Endothelial cell of coronary artery (primary cell): ENCODE data around the gene CCZ1. TPM values are rescaled to one million over a fixed set of nuclear protein-coding genes. Genes with fewer than 3 reads are reported as not detected.

Experiments used
- total RNA-seq: library from RNA; depleted of rRNA; stranded (reverse); fragments of >200 nt; gene quantifications from 2 replicates; pipeline ENCODE4 v1.2.3, GENCODE V29; 2014

The CCZ1 gene
- 37.9 and 54.8 TPM in 2 replicates for total RNA-seq

GRCh38 chr7:5898480-5899224 lies at the start of gene CCZ1:
Gene CCZ1 (plus strand): TSS chr7:5898733. CDS start chr7:5898800, 67 bp downstream.

DNA sequence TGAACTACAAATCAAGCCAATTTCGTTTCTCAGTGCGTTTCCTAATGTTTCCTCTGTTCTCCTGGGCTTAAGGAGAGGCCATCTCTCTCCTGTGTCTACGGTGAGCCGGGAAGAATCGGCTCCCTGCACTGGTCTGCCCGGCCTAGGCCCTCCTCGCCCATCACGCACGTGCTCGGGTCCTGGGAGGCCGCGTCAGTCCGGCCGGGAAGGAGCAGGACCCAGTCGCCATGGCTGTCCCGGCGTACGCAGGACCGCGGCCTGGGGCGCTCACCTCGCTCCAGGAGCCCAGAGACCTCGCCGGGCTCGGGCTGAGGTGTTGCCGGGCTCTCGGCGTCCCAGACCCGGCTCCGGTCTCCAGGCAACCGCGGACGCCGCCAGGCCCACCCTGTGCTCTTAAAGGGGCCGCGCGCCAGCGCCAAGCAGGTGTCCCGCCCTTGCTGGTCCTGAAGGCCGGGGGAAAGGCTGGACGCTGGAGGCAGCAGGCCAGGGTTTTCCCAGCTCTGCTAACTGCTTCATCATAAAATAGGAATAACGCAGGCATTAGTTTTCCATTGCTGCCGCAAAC lies 71.9 kb downstream of the CCZ1 start, which contains the start of gene RSPH10B:
TSS of gene RSPH10B (minus strand) at position 343 of the 565 bp plus-strand sequence. CDS start 3,573 bp downstream, outside the sequence.

Other genes starting within 250 kb of the CCZ1 start
- 24.6 and 31.0 TPM in 2 replicates for gene RNF216, start 117.1 kb upstream of the CCZ1 start, total RNA-seq
- gene OCM, start 17.9 kb upstream of the CCZ1 start, total RNA-seq = not detected in 2 replicates
- gene RSPH10B, start 72.0 kb downstream of the CCZ1 start, total RNA-seq = under 0.01 and 0.09 TPM in 2 replicates
- gene PMS2, start 110.3 kb downstream of the CCZ1 start, total RNA-seq = 14.7 and 15.0 TPM in 2 replicates
- gene AIMP2, start 110.5 kb downstream of the CCZ1 start, total RNA-seq = 56.3 and 67.6 TPM in 2 replicates
- gene ANKRD61, start 132.6 kb downstream of the CCZ1 start, total RNA-seq = 0.09 and 0.18 TPM in 2 replicates
- gene EIF2AK1, start 160.4 kb downstream of the CCZ1 start, total RNA-seq = 38.6 and 54.2 TPM in 2 replicates
- gene USP42, start 206.2 kb downstream of the CCZ1 start, total RNA-seq = 3.1 and 3.5 TPM in 2 replicates